ENCODE results near the gene SLC27A5.
A peak's percentile ranks its signal among the peaks of the same experiment; 100 is the strongest.
"Not testable (repeated sequence)": the region's sequence is repeated elsewhere in the genome, so short reads cannot be mapped to it uniquely, and the experiment has no call there.

SLC27A5 gene

DNA sequence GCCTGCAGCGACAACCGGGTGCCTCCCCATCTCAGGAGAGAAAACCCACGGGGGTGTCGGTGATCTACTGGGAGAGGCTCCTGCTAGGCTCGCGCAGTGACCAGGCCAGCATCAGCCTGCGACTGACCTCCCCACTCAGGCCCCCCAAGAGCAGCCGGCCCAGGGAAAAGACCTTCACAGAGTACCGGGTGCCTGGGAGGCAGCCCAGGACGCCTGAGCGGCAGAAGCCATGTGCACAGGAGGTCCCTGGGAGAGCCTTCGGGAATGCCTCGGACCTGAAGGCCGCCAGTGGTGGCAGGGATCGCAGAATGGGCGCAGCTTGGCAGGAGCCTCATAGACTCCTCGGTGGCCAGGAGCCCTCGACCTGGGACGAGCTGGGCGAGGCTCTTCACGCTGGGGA is 56.5 kb downstream of the SLC27A5 start:
- DNase-seq (ENCODE audit: low read depth): no peak
- H3K4me3 ChIP-seq (ENCODE audit: low read depth, low read length): no peak overlapping the region
- TF ChIP-seq, protein P1, sequence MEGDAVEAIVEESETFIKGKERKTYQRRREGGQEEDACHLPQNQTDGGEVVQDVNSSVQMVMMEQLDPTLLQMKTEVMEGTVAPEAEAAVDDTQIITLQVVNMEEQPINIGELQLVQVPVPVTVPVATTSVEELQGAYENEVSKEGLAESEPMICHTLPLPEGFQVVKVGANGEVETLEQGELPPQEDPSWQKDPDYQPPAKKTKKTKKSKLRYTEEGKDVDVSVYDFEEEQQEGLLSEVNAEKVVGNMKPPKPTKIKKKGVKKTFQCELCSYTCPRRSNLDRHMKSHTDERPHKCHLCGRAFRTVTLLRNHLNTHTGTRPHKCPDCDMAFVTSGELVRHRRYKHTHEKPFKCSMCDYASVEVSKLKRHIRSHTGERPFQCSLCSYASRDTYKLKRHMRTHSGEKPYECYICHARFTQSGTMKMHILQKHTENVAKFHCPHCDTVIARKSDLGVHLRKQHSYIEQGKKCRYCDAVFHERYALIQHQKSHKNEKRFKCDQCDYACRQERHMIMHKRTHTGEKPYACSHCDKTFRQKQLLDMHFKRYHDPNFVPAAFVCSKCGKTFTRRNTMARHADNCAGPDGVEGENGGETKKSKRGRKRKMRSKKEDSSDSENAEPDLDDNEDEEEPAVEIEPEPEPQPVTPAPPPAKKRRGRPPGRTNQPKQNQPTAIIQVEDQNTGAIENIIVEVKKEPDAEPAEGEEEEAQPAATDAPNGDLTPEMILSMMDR (IDR thresholded peaks at IDR 0.05; ENCODE audit: control insufficient read depth, extremely low read depth, insufficient read depth): no peak

DNA sequence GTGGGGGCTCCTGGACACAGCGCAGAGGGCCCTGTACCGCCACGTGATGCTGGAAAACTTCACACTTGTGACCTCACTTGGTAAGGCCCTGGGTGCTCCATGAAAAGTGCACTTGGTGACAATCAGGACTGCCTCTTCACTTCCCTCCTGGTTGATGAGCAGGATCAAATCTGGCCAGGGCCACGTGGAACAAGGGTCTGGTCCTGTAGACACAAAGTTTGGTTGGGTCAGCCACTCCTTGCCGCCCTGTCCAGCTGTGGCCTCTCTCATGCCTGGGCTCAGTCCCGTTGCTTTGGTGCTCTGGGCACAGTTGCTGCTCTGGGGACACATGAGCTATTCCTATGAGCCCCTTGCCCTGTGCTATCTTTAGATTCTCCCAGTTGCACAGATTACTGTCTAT is 58.0 kb downstream of the SLC27A5 start:
- TF ChIP-seq, protein P1 (IDR thresholded peaks at IDR 0.05; ENCODE audit: control insufficient read depth, extremely low read depth, insufficient read depth): no peak
- no peak overlapping the region for H3K4me3 ChIP-seq (ENCODE audit: low read depth, low read length)
- no peak for DNase-seq (ENCODE audit: low read depth)

DNA sequence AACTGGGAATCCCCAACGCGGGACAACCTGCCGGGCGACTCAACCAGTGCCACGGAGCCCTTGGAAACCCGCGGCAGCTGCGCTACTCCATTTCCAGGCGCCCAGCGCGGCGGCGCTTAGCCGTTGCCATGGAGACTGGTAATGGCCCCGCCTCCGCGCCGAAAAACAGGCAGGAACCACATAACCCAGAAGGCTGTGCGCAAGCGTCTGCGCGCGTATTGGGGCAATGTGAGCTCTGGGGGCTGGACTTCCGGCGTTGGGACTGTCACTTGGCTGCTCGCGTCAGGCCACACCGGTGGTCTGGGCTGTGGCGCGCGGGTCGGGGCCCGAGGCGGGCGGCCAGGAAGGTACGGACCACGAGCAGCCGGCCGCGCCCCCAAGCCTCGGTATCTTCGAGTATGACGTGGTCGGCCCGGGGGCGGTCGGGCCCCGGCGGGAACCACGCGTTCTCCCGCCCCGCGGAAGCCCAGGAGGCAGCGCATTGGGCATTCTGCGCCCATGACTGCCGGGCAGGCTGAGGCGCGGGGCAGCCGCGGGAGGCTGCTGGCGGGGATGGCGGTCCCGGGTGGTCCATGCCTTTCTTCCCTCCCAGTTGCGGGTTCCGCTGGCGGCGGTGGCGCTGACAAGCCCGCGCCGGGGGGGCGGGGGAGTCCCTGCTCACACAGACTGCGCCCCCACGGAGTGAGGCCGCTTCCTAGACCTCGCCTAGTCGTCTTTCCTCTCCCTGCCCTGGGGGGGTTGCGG is 60.3 kb downstream of the SLC27A5 start, which contains the start of gene ZNF324B:
ZNF324B (plus strand) TSS at position 265 of the 744 bp plus-strand sequence. CDS start 2,080 bp downstream, outside the sequence.
- peak; percentile 87 for DNase-seq (ENCODE audit: low read depth)
- TF ChIP-seq, protein P1 (IDR thresholded peaks at IDR 0.05; ENCODE audit: control insufficient read depth, extremely low read depth, insufficient read depth): 0 out of 2 replicates have a peak, but pooled peaks have one; percentile 1
- H3K4me3 ChIP-seq (ENCODE audit: low read depth, low read length): peak within 1 kb of the TSS; percentile 79

DNA sequence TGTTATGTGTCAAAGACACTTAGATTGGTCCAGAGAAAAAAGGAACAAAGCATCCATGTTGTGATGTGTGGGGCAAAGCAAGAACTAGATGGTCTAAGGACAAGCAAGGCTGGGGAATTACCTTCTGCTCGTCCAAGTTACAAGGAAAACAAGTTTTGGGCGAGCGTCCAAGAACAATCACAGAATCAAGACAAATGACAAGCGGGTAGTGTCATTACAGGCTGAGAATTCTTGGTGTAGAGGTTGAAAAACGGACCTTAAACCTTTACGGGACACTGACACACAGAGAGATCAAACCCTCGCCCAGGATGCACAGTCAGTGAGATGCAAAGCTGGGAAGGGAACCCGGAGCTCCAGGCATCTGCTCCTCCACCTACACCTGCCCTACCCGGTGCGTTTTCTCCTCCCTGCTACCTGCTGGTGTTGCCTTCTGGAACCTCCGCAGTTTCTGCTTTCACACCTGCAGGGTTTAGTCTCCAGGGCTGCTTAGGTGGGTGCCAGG is 60.9 kb downstream of the SLC27A5 start:
- H3K4me3 ChIP-seq (ENCODE audit: low read depth, low read length): peak overlapping the region; percentile 79
- peak; percentile 66 for DNase-seq (ENCODE audit: low read depth)
- TF ChIP-seq, protein P1 (IDR thresholded peaks at IDR 0.05; ENCODE audit: control insufficient read depth, extremely low read depth, insufficient read depth): no peak

DNA sequence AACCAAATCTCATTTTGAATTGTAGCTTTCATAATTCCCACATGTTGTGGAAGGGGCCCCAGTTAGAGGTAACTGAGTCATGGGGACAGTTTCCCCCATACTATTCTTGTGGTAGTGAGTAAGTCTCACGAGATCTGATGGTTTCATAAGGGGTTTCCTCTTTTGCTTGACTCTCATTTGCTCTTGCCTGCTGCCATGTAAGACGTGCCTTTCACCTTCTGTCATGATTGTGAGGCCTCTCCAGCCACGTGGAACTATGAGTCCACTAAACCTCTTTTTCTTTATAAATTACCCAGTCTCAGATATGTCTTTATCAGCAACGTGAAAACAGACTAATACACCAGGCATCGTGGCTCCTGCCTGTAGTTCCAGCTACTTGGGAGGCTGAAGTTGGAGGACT is 61.8 kb downstream of the SLC27A5 start:
- DNase-seq (ENCODE audit: low read depth); H3K4me3 ChIP-seq (ENCODE audit: low read depth, low read length): not testable (repeated sequence)

DNA sequence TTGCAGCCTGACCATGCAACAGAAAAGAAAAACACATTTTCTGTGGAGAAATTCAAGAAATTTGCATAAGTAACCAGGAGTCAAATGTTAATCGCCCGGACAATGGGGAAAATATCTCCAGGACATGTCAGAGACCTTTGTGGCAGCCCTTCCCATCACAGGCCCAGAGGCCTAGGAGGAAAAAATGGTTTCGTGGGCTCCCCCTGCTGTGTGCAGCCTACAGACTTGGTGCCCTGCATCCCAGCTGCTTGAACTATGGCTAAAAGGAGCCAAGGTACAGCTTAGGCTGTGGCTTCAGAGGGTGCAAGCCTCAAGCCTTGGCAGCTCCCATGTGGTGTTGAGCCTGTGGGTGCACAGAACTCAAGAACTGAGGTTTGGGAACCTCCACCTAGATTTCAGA is 62.9 kb downstream of the SLC27A5 start:
- not testable (repeated sequence) for H3K4me3 ChIP-seq (ENCODE audit: low read depth, low read length); DNase-seq (ENCODE audit: low read depth)
